Mesenchymal stem cell (in vitro differentiated cells and primary cell): ENCODE results near the gene HSPB9.

ENCODE experiments used
- DNase-seq: peaks from one replicate; pipeline ENCODE4 v3.0.0-alpha.2; 2013
- H2AFZ ChIP-seq: one replicate; pipeline ENCODE4 v1.6.1; 2013; ENCODE audit warnings: low read depth, mild to moderate bottlenecking, control low read depth, inconsistent platforms, low read length, moderate library complexity
- H2AK5ac ChIP-seq: 2 replicates; pipeline ENCODE4 v1.6.1; 2013; ENCODE audit warnings: low read length, moderate library complexity, mild to moderate bottlenecking, inconsistent platforms; ENCODE audit not compliant: severe bottlenecking
- H2BK120ac ChIP-seq: one replicate; pipeline ENCODE4 v1.6.1; 2013; ENCODE audit warnings: low read depth, mild to moderate bottlenecking, inconsistent platforms, low read length, moderate library complexity
- H2BK12ac ChIP-seq, 2 experiments: one replicate each; pipeline ENCODE4 v1.6.1; 2013; ENCODE audit warnings: inconsistent platforms in 2 of 2, low read length in 2 of 2, mild to moderate bottlenecking in 2 of 2, moderate library complexity in 2 of 2, control low read depth in 1 of 2
- H2BK15ac ChIP-seq: one replicate; pipeline ENCODE4 v1.6.1; 2013; ENCODE audit warnings: mild to moderate bottlenecking, low read depth, inconsistent platforms; ENCODE audit not compliant: poor library complexity, severe bottlenecking
- H2BK5ac ChIP-seq: 2 replicates; pipeline ENCODE4 v1.6.1; 2013; ENCODE audit warnings: low read depth, mild to moderate bottlenecking, low read length, control low read depth, inconsistent platforms; ENCODE audit not compliant: poor library complexity, severe bottlenecking
- H3K14ac ChIP-seq, 2 experiments: one replicate each; pipeline ENCODE4 v1.6.1; 2013; ENCODE audit warnings: inconsistent platforms in 2 of 2, low read length in 2 of 2, control low read depth in 1 of 2, mild to moderate bottlenecking in 1 of 2, moderate library complexity in 1 of 2
- H3K18ac ChIP-seq, 2 experiments: one replicate each; pipeline ENCODE4 v1.6.1; 2013; ENCODE audit warnings: inconsistent platforms in 2 of 2, low read length in 2 of 2, control low read depth in 1 of 2, low read depth in 1 of 2, mild to moderate bottlenecking in 1 of 2
- H3K23ac ChIP-seq, 2 experiments: one replicate each; pipeline ENCODE4 v1.6.1; 2013; ENCODE audit warnings: inconsistent platforms in 2 of 2, low read length in 2 of 2, mild to moderate bottlenecking in 2 of 2, moderate library complexity in 2 of 2, control low read depth in 1 of 2
- H3K27ac ChIP-seq: 2 replicates; pipeline ENCODE4 v1.5.1; 2013; ENCODE audit warnings: mild to moderate bottlenecking, moderate library complexity, low read length, control low read depth, inconsistent platforms; ENCODE audit not compliant: poor library complexity, severe bottlenecking
- H3K27me3 ChIP-seq, 2 experiments: 2 replicates each; pipeline versions ENCODE4 v1.6.1 to v1.7.0; 2013; ENCODE audit warnings: low read length in 2 of 2, mild to moderate bottlenecking in 2 of 2, moderate library complexity in 2 of 2, control low read depth in 1 of 2, inconsistent platforms in 1 of 2; ENCODE audit not compliant: control insufficient read depth in 1 of 2, insufficient read depth in 1 of 2
- H3K36me3 ChIP-seq, 2 experiments: 2 replicates each; pipeline versions ENCODE4 v1.6.1 to v1.7.0; 2013; ENCODE audit warnings: low read length in 2 of 2, control low read depth in 1 of 2, inconsistent platforms in 1 of 2, low read depth in 1 of 2, mild to moderate bottlenecking in 1 of 2; ENCODE audit not compliant: insufficient read depth in 2 of 2, control insufficient read depth in 1 of 2
- H3K4ac ChIP-seq, 2 experiments: one replicate each; pipeline ENCODE4 v1.6.1; 2013; ENCODE audit warnings: inconsistent platforms in 2 of 2, low read length in 2 of 2, mild to moderate bottlenecking in 2 of 2, moderate library complexity in 2 of 2, control low read depth in 1 of 2, low read depth in 1 of 2
- H3K4me1 ChIP-seq: 2 replicates; pipeline ENCODE4 v1.6.1; 2013; ENCODE audit warnings: low read depth, low read length, control low read depth; ENCODE audit not compliant: control insufficient read depth, insufficient read depth
- H3K4me2 ChIP-seq: 2 replicates; pipeline ENCODE4 v1.6.1; 2013; ENCODE audit warnings: low read length, mild to moderate bottlenecking, inconsistent platforms; ENCODE audit not compliant: poor library complexity, severe bottlenecking
- H3K4me3 ChIP-seq, 2 experiments: 2 replicates each; pipeline versions ENCODE4 v1.5.1 to v1.7.0; 2013; ENCODE audit warnings: low read length in 2 of 2, mild to moderate bottlenecking in 2 of 2, control low read depth in 1 of 2, low read depth in 1 of 2; ENCODE audit not compliant: insufficient read depth in 1 of 2
- H3K79me1 ChIP-seq: replicated peaks from 2 replicates; pipeline ENCODE4 v1.6.1; 2013; ENCODE audit warnings: mild to moderate bottlenecking, control low read depth, low read length, inconsistent platforms; ENCODE audit not compliant: poor library complexity, severe bottlenecking
- H3K9ac ChIP-seq: 2 replicates; pipeline ENCODE4 v1.7.0; 2013; ENCODE audit warnings: mild to moderate bottlenecking, low read length, moderate library complexity
- H3K9me3 ChIP-seq: 2 replicates; pipeline ENCODE4 v1.7.0; 2013; ENCODE audit warnings: mild to moderate bottlenecking, low read length; ENCODE audit not compliant: control insufficient read depth
- H4K8ac ChIP-seq: one replicate; pipeline ENCODE4 v1.6.1; 2013; ENCODE audit warnings: inconsistent platforms, mild to moderate bottlenecking, low read length, moderate library complexity
- H4K91ac ChIP-seq: one replicate; pipeline ENCODE4 v1.6.1; 2013; ENCODE audit warnings: mild to moderate bottlenecking, low read length, inconsistent platforms
- WGBS: methylation state at CpG from one replicate; pipeline ENCODE4 v1.1.7; 2013; ENCODE audit warnings: mixed read lengths; 5-methylcytosine and 5-hydroxymethylcytosine counted together

Gene HSPB9

DNA sequence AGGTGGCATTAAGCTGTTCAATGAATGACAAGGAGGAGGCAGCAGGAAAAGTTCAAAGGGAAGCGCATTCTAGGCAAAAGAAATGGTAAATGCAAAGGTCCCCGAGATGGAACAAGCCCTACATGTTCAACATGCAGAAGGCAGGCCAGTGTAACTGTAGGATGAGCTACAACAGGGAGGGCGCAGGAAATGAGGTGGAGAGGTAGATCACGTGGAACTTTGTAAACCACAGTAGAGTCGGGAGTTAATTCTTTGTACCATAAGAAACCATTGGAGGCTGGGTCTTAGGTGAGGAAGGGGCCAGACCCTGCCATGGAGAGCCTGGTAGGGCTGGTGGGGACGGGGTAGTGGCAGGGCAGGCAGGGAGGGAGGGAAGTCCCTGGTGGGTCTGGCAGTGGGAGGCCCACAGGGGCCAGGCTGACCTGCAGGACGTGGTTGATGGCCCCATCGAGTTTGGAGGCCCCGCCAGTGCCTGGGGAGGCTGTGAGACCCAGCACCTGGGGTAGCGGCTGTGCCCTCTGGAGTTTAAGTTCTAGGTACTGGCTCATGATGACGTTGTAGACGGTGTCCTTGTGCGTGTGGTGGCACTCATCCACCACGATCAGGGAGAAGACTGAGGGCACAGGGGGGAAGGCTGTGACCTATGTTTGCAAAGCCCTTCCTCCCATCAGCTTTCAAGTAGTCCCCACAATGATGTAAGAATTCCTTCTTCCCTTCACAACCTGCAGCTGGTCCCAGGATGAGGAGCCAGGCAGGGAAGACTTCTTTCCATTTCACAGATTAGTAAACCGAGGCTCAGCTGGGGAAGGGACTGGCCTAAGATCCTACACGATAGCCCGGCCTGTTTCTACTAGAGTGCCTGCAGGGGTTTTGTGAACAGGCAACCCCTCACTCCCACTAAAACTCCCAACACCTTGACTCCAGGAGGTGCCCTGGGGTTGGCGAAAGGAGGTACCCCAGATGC lies 12.0 kb upstream of the HSPB9 start:
- H3K4ac ChIP-seq: no peak overlapping the region
- H3K27me3 ChIP-seq: peaks cover 0 to 1% of the 10 kb centered on the region in 2 experiments
- peaks cover 29 to 36% of the 10 kb centered on the region in 2 experiments for H3K36me3 ChIP-seq
- H2BK120ac ChIP-seq: no peak overlapping the region
- H2AK5ac ChIP-seq: no peak overlapping the region
- WGBS: 92% methylated on average over 18 of the region's 18 CpGs
- peak overlapping the region; percentile 68 for H2BK15ac ChIP-seq
- H3K79me1 ChIP-seq: no peaks in the 10 kb centered on the region
- H3K4me3 ChIP-seq: no peak overlapping the region
- H3K4me2 ChIP-seq: no peak overlapping the region
- no peak for DNase-seq
- H3K23ac ChIP-seq: no peak overlapping the region
- no peak overlapping the region for H2BK12ac ChIP-seq
- peaks cover 19% of the 10 kb centered on the region for H3K4me1 ChIP-seq
- no peak overlapping the region for H2BK5ac ChIP-seq
- no peak overlapping the region for H3K9ac ChIP-seq
- no peak overlapping the region for H3K27ac ChIP-seq
- H4K91ac ChIP-seq: peak overlapping the region; percentile 57
- H3K9me3 ChIP-seq: no peaks in the 10 kb centered on the region
- H2AFZ ChIP-seq: no peak overlapping the region
- H4K8ac ChIP-seq: no peak overlapping the region
- no peak overlapping the region for H3K14ac ChIP-seq
- no peak overlapping the region for H3K18ac ChIP-seq

DNA sequence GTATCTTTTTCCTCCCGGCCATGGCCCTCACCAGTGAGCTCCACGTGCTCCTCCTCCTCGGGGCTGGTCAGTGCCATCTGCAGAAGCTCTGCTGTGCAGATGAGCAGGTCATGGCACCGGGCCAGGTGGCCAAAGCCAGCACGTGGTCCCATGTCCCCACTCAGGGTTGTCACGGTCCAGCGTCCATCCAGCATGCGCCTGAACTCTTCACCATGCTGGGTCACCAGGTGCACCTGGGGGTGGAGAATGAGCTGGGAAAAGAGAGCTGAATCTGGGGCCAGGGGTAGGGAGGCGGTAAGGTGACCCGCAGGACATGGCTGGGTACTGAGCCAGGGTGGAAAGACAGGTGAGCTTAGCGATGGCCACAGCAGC lies 11.4 kb upstream of the HSPB9 start:
- no peaks in the 10 kb centered on the region for H3K27me3 ChIP-seq

GRCh38 chr17:42111871-42112551 lies 10.6 kb upstream of the HSPB9 start:
- Histone ChIP-seq H3K9ac (peak overlapping the region; percentile 99), H3K23ac (no peak overlapping the region), H2BK5ac (no peak overlapping the region), H3K4me3 (peak overlapping the region in 1 of 2 experiments; percentile 92), H2BK15ac (no peak overlapping the region), H3K36me3 (peaks cover 38 to 42% of the 10 kb centered on the region in 2 experiments), H3K79me1 (no peaks in the 10 kb centered on the region), H3K27ac (no peak overlapping the region), H2AFZ (peak overlapping the region; percentile 3), H3K18ac (peak overlapping the region in 1 of 2 experiments; percentile 28), H3K27me3 (no peaks in the 10 kb centered on the region), H3K4me2 (no peak overlapping the region), H3K4ac (peak overlapping the region; percentile 22 to 66), H3K4me1 (peaks cover 21% of the 10 kb centered on the region), H3K14ac (no peak overlapping the region), H3K9me3 (no peaks in the 10 kb centered on the region), H2BK12ac (peak overlapping the region in 1 of 2 experiments; percentile 10), H2AK5ac (no peak overlapping the region), H2BK120ac (peak overlapping the region; percentile 42), H4K8ac (peak overlapping the region; percentile 79), H4K91ac (peak overlapping the region; percentile 85)
- peak; percentile 27 for DNase-seq
- WGBS: 81% methylated on average over 11 of the region's 12 CpGs

More for the DNA sequence above, 11.4 kb upstream of the HSPB9 start:
- Histone ChIP-seq H3K27ac (no peak overlapping the region), H2BK120ac (no peak overlapping the region), H3K4me2 (no peak overlapping the region), H4K8ac (no peak overlapping the region), H3K23ac (no peak overlapping the region), H3K18ac (no peak overlapping the region), H2BK15ac (peak overlapping the region; percentile 68), H2BK12ac (no peak overlapping the region), H2AK5ac (no peak overlapping the region), H3K4me1 (peaks cover 19% of the 10 kb centered on the region), H3K79me1 (no peaks in the 10 kb centered on the region), H3K4me3 (peak overlapping the region in 1 of 2 experiments; percentile 92), H3K14ac (no peak overlapping the region), H3K4ac (no peak overlapping the region), H3K9me3 (no peaks in the 10 kb centered on the region), H2BK5ac (no peak overlapping the region), H2AFZ (no peak overlapping the region), H4K91ac (peak overlapping the region; percentile 57), H3K36me3 (peaks cover 36 to 39% of the 10 kb centered on the region in 2 experiments), H3K9ac (peak overlapping the region; percentile 99)
- DNase-seq: no peak
- 93% methylated on average over 11 of the region's 11 CpGs for WGBS
